GM21825 (cell line): ENCODE results near the gene WRAP73.

ENCODE experiments used
- ATAC-seq: cut with Tn5 transposase; IDR thresholded peaks from one replicate; pipeline ENCODE4 v1.9.1; 2021; ENCODE audit warnings: mild to moderate bottlenecking, moderate library complexity; ENCODE audit not compliant: unreplicated experiment

Gene WRAP73

DNA sequence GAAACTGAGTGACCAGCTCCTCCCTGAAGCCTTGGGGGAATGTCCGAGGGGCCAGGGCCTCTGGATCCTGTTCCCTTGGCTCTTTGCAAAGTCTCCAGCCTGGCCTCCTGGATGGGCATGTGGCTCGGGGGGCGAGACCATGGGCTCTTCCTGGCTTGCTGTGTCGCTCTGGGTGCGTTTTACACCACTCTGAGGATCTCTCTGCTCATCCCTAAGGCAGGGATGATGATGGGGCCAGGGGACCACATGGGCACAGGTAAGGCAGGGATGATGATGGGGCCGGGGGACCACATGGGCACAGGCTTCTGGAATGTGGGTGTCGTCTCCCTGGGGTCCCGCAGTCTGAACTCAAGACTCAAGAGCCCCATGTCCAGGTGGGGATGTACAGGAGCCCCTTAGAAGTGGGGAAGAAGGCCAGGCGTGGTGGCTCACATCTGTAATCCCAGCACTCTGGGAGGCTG is 20.1 kb upstream of the WRAP73 start:
- ATAC-seq = no peak

DNA sequence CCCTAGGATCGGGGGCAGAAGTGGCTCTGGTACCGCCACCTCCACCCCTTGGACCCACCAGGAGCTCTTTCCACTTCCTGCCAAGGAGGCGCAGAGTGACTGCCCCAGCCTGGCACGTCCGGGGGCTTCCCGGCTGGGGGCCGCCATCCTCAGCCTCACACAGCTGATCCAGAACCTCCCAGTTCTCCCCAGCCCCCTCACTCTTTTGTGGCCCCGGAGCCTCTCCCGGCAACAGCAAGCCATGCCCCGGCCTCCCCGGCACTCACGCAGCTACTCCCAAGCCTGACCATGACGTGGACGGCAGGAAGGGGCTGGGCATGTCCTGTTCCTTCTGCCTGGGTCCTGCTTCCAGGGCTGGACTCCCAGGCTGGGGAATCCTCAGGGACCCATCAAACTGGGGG is 19.5 kb upstream of the WRAP73 start:
- no peak for ATAC-seq

GRCh38 chr1:3668585-3669300 is 18.8 kb upstream of the WRAP73 start:
- ATAC-seq = no peak

DNA sequence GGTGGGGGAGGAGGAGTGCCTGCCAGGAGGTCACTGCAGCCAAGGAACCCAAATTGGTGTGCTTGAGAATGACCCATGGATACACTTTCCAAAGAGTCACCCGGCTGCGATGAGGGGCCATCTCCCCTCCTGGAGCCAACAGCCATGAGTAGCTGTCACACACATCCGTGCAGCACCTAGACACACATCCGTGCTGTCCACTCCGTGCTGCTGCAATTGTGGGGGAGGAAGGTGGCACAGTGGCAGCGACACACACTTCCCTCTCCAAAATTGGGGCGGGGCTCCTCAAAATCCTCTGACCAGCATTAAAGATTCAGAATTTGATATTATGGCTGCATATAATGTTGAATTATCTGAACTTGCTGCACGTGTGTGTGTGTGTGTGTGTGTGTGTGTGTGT is 18.2 kb upstream of the WRAP73 start:
- ATAC-seq = no peak

DNA sequence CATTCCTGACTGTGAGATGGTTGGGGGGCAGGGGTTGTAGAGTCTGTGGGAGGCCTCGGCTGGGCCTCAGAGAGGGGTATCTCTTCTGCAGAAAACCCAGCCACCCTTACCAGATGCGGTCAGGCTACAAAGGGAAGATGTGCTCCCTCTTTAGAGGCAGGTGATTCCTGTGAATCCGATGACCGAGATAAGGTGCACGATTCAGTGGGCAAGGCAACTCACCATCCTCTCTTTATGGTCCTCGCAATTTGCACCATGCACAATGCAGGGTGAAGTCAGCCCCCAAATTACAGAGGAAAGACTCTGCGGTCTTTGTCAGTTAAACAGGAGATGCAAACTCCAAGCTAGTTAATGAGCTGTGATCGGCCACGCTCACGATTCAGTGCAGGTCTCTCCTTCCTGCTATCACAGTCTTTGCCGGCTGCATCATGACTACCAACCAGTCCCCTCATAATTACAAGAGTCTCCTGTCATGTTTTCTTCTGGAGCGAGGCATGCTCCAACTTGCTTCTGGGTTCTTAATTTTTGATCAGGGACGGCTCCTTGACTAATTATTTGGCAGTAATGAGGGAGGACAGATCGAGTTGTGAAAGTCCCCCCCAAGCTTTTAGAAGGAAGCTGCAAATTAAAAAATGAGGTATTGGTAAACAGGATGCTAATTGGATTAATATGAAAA is 14.9 kb upstream of the WRAP73 start:
- no peak for ATAC-seq

DNA sequence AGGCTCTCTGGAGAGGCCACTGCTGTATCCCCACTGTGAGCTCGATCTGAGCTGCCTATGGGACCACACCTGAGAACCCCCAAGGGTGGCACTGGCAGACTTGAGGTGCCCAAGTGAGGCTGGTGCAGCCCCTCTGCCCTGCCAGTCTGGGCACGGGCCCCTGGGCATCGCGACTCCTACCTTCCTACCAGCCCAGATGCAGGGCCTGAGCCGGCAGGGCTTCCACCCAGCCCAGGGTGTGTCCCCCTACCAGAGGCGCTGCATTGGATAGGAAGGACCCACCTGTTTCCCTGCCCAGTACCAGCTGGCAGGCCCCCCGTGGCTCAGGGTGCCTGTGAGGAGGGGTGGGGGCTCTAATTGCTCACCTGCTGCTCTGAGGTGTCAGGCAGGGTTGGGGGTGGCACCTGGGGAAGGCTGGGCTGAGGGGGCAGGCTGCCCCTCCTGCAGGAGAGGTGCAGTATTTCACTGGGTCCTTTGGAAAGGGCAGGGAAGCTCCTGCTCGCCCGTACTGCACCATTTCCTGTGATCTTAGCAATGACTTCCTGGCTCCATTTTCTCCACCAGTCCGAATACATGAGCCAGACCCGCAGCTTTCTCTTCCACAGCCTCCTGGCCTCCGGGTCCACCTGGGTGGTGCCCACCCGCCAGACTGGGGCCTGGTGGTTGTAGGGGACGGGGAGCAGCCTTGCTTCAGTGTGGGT is 14.2 kb upstream of the WRAP73 start:
- no peak for ATAC-seq

GRCh38 chr1:3662080-3662671 is 12.3 kb upstream of the WRAP73 start:
- ATAC-seq = no peak

GRCh38 chr1:3661631-3662030 is 11.7 kb upstream of the WRAP73 start:
- no peak for ATAC-seq

GRCh38 chr1:3660704-3661103 is 10.8 kb upstream of the WRAP73 start:
- ATAC-seq = no peak

DNA sequence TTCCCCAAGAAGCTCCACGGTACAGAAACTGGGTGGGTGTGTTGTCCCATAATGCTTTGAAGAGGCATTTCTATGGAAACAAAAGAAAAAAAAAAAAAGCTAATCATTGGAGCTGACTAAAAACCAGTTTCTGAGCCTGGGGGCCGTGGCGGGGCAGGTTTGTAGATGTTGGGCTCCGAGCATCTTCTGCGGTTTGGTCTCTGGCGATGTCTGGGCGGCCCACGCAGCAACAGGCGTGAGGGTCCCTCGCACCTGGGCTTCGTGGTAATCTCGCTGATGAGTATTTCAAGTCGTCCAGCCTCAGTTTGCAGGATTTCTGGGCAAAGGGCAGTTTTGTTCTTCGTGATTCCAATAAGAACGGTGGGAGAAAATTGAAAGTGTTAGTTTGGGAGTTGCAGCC is 9.2 kb upstream of the WRAP73 start:
- ATAC-seq = no peak

DNA sequence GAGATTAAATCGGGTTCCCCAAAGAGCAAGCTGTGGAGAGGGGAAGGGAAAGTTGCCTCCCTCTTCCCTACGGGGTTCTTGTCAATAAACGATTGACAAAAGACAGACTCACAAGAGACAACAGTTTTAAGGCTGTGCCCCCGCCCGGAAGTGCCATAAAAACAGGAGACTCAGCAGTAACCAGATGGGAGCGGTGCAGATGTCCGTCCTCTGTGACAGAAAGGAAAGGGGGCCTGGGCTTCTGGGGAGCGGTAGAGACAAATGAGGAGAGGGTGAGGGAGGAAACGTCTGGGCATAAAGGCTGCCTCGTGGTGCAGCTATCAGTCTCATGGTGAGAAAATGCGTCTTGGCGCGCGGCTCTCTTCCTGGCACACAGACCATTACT is 8.3 kb upstream of the WRAP73 start:
- no peak for ATAC-seq

GRCh38 chr1:3657578-3658230 is 7.8 kb upstream of the WRAP73 start:
- ATAC-seq = no peak

DNA sequence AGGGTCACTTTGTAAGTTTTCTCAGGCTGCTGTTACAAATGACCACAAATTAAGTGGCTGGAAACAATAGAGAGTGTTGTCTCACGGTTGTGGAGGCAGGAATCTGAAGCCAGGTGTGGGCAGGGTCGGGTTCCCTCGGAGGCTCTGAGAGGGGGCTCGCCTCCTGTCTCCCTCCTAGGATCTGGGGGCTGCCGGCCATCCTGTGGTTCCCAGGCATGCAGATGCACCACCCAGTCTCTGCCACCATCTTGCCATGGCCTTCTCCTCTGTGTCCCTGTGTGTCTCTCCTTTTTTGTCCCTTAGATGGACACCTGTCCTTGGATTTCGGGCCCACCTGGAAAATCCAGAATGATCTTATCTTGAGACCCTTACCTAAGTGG is 7.2 kb upstream of the WRAP73 start:
- no peak for ATAC-seq

DNA sequence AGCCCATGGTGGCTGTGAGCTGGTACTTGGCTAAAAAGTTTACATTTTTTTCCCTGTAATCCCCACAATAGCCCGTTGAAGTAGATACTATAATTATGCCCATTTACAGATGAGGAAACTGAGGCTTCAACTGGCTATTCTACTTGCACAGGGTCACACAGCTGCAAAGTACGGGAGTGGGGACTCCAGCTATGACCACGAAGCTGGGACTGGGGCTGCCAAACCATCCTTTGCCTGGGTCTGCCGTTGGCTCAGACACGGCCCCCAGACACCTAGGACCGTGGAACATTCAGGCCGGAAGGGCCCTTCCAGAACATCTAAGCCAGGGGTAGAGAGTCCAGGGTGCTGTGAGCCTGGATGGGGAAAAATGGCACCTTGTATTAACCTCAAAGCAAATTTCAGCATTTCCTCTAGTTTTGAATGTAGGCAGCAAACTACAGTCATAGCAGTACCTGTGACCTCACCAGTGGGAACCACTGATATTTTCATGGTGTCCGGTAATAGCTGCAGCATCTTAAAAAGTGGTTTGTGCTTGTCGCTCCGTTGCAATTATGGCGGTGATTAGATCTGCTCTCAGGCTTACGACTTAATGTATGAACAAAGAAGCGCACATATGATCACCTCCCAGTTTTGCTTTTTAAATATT is 6.7 kb upstream of the WRAP73 start:
- ATAC-seq = no peak

DNA sequence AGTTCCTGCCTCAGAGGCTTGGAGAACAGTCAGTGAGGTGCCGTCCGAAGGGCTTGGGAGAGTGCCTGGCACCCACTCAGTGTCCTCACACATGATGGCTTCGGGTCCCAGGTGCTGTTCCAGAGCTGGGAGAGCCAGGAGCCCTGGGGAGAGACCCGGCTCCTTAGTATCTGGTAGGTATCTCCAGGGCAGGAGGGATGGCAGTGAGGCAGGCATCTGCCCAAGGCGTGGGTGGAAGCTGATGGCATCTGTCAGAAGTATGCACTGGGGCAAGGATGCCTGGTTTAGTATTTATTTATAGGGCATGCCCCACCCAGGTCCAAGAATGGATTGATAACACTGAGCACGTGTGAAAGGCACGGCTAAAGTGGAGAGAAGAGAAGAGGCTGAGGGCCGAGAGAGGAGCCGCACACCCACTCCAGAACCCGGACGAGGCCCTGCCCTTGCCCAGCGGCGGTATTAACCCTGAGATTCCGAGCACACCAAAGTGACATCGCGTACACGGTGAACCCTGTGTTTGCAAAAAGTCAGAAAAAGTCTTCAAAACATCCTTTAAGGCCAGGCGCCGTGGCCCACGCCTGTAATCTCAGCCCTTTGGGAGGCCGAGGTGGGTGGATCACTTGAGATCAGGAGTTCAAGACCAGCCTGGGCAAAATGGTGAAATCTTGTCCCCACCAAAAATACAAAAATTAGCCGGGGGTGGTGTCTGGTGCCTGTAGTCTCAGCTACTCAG is 4.8 kb upstream of the WRAP73 start:
- no peak for ATAC-seq

DNA sequence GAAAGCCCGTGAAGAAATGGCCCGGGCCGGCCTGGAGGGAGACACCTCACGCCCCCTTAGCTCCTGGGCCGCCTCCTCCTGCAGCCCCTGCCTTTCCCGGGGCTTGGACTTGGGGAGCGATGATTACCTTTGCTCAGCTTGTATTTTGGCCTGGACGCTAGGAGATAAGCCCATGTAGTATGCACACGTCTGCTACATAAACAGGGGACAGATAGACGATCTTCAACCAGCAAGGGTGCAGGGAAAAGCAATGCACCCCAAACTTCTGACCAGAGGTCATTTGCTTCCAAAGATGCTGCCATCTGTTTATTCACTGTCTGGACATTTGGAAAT is 3.3 kb upstream of the WRAP73 start:
- no peak for ATAC-seq

GRCh38 chr1:3652548-3653285 is 2.8 kb upstream of the WRAP73 start:
- no peak for ATAC-seq

GRCh38 chr1:3651930-3652547 is 2.1 kb upstream of the WRAP73 start, which contains the start of gene TP73:
TP73 (plus strand) TSS chr1:3652516; CDS start chr1:3682366, 29,850 bp downstream.
- no peak for ATAC-seq
